GM21619 (cell line): ENCODE measurements around the gene TPR.
A peak's percentile ranks its signal among the peaks of the same experiment; 100 is the strongest.
"Not testable (repeated sequence)": the region's sequence is repeated elsewhere in the genome, so short reads cannot be mapped to it uniquely, and the experiment has no call there.

Source experiments
- ATAC-seq: cut with Tn5 transposase; IDR thresholded peaks from one replicate; pipeline ENCODE4 v1.9.1; 2021; ENCODE audit not compliant: unreplicated experiment

Gene TPR

DNA sequence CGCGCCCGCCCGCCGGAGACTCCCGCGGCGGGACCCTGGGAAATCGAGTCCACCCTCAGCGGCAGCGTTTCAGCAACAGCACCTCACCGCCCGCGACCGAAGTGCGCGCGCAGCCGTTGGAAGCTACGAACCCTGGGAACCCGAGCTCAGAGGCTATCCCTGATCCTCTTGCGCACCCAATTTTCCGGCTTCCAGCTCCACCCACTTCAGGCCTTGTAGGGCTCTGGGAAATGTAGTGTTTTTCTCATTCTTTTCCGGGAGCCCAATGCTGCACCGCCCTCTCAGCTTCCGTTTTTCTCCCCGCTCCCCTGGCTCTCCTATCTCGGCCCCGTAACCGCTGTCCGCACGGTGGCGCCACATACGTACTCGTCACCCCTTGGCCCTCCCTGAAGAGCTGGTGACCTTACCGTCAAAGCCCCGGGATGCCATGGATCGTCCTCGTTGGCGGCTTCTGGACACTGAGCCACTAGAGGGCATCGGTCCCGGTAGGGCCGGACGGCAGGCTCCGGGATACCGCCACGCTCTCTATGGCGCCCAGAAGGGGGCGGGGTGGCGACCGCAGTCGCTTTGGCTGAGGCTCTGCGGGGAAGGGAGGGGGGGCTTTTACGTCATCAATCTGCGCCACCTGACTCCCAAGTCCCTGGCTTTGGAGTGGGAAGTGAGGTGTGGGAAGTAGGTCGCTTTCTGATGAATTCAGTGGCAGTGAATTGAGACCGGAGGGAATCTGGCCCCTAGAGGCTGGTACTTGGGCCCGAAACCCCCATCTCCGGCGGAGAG, at the start of gene TPR, which contains the start of gene ODR4:
TSS of gene TPR (minus strand) at position 102 of the 777 bp plus-strand sequence. CDS start 225 bp downstream, outside the sequence.
TSS of gene ODR4 (plus strand) at position 687 of the 777 bp plus-strand sequence. CDS start 3,948 bp downstream, outside the sequence.
- ATAC-seq, result peak; percentile 86

DNA sequence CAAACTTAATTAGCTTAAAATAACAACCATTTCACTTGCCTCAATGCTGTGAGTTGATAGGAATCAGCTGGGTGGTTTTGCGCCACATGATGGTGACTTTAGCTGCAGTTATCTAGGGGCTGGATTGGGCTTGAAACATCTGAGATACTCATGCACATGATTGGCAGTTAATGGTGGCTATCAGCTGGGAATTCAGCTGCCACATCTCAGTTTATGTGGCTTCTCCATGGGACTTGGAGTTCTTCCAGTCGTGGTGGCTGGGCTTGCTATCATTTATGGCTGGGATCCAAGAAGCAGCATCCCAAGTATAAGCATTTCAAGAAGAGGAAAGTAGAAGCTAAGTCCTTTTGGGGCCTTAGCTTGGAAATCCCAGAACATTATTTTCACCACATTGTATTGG, 49.5 kb upstream of the TPR start:
- ATAC-seq, result no peak

DNA sequence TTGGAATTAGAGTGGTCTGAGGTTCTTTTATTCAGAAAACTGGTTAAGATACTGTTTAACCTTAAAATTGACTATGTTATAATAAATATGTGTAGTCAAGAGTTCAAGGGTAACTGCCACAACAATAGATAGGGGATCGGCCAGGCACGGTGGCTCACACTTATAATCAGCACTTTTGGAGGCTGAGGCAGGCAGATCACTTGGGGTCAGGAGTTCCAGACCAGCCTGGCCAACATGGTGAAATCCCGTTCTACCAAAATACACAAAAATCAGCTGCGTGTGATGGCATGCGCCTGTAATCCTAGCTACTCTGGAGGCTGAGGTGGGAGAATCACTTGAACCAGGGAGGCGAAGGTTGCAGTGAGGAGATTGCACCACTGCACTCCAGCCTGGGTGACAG, 46.4 kb upstream of the TPR start:
- ATAC-seq, result no peak

DNA sequence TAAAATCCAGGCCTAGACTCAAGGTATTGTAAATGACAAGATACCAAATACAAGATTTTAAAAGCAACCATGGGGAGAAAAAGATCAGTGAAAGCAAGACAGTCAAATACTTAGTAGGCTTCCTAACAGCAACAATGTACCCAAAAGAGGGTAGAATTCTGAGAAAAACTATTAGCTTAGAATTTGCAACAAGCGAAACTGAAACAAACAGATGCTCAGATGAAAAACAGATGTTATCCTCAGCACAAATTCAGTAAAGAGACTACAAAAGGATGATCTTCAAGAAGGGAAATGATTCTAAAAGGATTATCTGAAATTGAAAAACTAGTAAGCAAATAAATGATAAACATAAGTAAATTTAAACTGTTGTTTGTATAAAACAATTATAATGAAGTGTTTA, 45.9 kb upstream of the TPR start:
- ATAC-seq, result peak; percentile 96

DNA sequence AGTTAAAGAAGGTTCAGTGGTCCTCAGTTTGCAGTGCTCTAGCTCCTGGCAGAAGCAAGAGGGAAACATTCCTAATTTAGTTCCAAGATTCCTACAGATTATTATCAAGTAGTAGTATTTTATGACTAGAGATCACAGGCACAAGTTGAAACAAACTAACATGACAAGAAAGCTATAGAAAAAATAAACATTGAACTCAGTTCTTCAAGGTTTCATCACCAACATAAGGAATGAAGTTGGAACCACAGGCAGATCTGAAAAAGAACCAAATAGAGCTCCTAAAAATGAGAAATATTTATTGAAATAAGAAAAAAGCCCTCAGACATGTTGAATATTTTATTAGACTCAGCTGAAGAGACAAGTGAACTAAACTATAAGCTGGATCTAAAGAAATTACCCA, 45.3 kb upstream of the TPR start:
- no peak for ATAC-seq

DNA sequence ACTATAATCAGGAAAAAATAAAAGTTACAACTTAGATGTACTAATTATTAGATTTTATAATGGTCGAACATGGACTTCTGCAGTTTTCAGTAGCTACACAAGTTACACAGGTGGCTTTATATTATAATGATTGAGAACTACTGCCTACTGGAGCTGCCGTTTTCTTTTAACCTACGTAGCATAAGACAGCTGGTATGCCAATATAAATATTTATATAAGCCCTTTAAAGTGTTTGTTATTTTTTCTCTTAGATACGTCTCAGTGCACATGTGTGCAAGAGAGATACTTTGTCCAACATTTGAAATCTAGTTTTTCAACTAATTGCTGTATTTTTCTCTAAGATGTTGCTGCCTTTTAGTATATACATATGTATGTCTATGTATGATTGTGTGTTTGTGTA, 43.5 kb upstream of the TPR start:
- no peak for ATAC-seq

DNA sequence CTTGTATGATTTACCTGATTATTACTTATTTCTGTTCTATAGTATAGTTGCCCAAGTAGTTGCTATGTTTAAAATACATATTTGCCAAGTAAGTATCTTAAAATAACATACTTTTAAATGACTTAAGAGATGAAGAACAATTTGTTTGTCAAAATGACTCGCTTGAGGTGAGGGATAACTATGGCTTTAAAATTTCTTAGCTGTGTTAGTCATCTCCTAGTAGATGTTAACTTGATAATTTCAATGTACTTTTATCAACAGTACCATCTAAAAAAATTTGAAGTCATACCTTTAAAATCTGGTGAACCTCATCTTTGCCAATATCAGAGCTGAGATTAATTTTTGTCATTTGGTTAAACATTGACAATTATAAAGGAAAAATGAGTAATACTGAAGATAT, 38.3 kb upstream of the TPR start:
- no peak for ATAC-seq

DNA sequence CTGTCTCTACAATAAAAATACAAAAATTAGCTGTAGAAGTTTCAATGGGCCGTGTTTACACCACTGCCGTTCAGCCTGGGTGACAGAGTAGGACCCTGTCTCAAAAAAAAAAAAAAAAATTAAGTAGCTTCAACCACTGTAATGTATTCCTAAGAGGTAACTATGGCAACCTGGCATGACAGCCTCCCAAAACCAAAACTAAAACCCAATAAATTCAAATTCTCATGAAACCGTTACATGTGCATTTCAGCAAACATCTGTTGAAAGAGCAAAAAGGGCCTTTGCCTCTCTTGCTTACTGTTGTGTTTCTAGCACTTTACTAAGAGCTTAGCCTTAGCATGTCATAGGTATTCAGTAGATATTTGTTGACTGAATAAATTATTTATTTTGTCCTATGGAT, 34.0 kb upstream of the TPR start:
- ATAC-seq, result peak; percentile 70

DNA sequence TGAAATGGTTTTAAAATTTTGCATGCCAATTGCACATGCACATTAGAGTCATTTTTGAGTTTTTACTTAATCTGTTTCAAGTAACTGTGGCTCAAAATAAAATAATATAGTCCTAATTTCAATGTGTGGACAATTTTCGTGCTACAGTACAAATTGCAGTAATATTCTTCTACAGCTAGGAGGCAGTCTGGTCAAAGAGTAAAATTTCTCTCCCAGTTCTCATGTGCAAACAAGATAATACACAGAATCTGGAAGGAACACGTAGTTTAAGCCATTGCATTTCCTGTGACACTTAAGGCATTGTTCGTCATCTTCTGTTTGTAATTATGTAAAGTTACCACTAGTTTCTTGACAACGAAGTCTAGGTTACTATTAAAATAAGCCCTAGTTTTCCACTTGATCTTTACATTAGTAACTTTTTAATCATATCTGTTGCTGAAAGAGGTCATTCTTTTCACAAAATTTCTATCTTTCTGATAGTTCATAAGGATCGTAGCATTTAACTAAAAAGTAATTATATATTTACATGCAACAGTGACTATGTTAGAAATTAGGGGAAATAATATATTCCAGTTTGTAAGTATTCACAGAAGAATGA, 29.5 kb upstream of the TPR start:
- ATAC-seq, result no peak

DNA sequence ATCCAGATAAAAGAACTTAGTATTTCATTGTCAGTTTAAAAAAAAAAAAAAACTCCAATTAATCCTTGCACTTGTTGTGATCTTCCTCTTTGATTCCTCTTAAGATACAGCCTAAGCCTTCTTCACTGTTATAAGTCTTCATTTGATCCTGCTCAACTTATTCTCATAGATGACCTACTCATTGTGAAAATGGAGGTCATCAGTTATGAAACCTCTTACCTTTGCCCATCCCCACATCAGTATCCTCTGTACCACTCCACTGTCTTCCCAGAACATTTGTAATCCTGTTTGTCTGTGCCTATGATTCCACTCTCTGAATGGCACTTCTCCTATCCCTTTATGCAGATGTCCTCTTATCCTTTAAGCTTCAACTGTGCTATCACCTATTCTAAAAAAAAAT, 28.6 kb upstream of the TPR start:
- ATAC-seq, result no peak

DNA sequence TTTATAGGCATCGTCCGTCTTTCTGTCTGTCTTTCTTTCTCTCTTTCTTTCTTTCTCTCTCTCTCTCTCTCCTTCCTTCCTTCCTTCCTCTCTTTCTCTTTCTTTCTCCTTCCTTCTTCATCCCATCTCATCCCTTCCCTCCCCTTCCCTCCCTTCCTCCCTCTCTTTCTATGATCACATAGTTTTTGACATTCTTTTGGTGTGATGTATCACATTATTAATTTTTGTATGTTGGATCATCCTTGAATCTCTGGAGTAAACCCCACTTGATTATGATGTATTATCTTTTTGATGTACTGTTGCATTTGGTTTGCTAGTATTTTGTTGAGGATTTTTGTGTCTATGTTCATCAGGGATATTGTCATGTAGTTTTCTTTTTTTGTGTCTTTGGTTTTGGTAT, 26.4 kb upstream of the TPR start:
- ATAC-seq, result not testable (repeated sequence)

DNA sequence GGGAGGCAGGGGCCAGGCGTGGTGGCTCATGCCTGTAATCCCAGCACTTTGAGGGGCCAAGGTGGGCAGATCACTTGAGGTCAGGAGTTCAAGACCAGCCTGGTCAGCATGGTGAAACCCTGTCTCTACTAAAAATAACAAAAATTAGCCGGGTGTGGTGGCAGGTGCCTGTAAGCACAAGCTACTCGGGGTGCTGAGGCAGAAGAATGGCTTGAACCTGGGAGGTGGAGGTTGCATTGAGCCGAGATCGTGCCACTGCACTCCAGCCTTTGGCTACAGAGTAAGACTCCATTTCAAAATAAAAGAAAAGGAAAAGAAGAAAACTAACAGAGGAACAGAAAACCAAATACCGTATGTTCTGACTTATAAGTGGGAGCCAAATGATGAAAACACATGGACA, 17.7 kb upstream of the TPR start:
- ATAC-seq, result not testable (repeated sequence)

DNA sequence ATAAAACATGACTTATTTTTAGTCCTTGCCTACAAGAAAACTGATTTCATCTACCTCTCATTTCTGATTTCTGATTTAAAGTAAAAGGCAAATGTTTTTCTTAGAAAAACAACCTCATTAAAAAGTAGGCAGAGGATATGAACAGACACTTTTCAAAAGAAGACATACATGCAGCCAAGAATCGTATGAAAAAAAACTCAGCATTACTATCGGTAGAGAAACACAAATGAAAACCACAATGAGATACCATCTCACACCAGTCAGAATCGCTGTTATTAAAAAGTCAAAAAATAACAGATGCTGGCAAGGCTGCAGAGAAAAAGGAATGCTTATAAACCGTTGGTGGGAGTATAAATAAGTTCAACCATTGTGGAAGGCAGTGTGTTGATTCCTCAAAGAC, 16.8 kb upstream of the TPR start:
- ATAC-seq, result no peak

DNA sequence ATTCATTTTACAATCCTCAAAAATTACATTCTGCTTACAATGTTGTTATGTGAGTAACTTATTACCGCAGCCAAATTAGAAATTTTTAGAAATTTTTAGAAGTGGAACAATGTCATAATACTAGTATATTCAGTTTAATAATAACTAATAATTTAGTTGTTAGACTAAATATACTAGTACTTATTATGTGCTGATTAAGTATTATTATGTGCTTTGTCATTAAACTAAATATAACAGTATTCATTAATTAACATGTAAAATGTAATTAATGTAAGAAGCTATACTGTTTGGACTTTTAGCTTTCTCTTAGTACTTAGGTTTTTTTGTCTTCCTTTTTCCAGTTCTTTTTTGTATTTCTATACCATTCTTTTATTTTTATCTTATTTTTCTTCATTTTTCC, 15.9 kb upstream of the TPR start:
- no peak for ATAC-seq

DNA sequence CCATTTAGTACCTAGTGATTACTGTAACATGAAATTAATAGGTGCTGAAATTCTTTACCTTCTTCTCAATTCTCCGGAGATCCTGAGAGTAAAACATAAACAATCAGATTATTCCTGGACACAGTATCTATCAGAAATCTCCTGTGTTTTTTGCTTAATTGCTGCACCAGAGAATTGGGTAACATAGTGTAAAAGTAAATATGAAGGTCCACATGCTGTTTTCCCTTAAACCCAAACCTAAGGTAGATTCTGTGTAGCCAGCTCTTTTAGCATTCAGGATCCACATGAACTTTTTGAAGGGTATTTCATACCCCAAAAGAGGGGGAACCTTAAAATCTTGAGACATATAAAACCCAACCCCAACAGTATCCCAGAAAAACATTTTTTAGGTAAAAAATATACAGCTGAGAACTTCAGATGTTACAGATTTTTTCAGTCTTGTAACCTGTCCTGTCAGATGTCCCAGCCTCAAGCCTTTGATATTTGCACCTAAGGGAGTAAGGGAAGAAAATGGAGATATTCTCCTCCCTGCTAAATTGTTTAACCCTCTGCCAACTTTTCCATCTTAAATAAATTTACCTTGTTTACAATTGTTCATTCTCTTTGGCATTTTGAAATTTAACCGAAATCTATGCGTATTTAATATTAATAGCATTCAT, 11.8 kb upstream of the TPR start:
- no peak for ATAC-seq

DNA sequence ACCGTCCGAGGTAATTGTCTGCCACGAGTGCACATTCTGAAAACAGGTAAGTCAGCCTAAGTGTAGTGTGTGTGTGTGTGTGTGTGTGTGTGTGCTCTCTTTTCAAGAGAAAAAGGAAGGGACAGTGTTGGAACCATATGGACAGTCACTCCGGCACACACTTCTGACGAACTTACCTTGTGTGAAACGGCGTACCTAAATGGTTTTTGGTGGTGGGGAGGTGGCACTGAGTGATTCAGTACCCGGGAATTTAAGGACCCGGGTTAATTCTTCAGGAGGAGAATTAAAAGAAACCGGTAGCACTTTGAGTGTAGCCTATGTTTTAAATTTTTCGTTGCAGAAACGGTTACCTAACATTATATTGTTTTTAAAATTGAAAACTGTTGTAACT, 871 bp upstream of the TPR start:
- no peak for ATAC-seq

DNA sequence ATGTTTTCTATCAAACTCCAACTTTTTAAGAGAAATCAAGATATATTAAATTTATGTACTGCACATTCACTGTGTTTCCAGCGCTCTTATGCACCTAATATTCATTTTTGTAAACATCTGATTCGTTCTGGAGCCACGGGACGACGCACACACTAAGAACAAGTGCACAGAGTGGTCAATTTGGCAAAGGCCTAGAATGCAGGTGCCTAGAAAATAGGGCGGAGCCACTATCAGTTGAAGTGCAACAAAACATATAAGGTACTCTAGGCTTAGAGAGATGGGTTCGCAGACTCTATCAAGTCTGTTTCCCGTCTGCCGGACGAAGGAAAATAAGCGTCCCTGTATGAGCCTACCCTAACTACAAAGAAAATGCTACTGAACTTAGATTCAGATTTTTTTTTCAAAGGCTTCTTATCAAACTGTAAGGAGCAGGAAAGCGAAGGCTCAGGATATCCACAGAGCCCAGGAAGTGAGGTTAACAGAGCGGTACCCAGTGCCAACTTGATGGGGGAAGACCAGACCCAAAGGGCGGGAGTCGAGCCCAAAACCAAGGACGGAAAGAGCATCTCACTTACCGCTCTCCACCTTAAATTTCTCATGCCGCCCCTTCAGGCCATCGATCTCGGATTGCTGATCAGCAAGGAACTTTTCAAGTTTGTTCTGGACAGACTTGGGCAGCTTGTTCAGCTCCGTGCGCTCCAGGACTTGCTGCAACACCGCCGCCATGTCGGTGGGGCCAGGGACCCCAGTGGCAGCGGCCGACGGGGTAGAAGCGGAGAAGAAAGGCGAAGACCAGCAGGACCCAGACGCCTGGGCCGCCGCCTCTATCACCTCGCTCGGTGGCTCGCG, 526 bp downstream of the TPR start:
- ATAC-seq, result peak; percentile 31

DNA sequence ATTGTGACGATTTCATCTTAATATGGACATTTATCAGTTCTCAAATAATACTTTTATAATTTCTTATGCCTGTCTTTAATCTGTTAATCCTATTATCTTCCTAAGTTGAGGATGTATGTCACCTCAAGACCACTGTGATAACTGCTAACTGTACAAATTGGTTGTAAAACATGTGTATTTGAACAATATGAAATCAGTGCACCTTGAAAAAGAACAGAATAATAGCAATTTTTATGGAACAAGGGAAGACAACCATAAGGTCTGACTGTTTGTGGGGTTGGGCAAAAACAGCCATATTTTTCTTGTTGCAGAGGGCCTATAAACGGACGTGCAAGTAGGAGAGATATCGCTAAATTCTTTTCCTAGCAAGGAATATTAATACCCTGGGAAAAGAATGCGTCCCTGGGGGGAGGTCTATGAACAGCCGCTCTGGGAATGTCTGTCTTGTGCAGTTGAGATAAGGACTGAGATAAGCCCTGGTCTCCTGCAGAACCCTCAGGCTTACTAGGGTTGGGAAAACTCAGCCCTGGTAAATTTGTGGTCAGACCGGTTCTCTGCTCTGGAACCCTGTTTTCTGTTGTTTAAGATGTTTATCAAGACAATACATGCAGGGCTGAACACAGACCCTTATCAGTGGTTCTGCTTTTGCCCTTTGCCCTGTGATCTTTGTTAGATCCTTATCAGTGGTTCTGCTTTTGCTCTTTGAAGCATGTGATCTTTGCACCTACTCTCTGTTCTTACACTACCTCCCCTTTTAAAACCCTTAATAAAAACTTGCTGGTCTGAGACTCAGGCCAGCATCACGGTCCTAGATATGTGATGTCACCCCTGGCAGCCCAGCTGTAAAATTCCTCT, 27.0 kb downstream of the TPR start:
- ATAC-seq, result not testable (repeated sequence)

DNA sequence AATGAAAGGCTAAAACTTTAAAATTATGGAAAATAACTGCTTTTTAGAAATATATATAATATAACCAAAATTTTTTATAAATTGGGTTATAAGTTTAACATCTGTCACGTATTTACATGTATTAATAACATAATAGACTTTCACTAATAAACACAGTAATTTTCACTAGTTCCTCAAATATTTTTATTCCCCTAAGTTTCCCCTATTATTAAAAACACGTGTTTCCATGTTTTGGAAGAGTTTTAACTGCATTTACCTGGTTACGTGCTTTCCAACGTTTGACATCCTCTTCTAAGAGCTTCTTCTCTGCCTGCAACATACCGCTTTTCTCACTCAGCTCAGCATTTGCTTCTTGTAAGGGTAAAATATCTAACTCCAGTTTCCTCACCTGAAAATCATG, 34.3 kb downstream of the TPR start:
- no peak for ATAC-seq

DNA sequence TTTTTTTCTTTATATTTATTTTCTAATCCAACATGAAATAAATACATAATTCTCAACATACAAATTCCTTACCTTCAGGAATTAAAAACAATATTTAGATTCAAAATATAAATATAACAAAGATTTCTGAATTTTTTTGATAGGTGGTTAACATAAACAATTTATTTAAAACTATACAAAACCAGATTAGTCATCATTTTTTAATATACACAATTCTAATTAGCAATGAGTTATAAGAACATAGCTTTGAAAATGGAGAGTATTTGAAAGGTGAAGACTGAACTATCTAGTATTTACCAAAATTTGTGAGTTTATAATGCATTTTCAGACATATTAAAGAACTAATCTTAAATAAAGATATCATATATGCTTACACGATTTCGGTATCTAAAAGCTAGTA, 37.5 kb downstream of the TPR start:
- no peak for ATAC-seq
